NCI-H510A (cell line): ENCODE measurements around the gene IQGAP2.

Source experiments
- DNase-seq: peaks from one replicate; lab custom pipeline; 2025; lab: John Stamatoyannopoulos, UW

IQGAP2 gene

DNA sequence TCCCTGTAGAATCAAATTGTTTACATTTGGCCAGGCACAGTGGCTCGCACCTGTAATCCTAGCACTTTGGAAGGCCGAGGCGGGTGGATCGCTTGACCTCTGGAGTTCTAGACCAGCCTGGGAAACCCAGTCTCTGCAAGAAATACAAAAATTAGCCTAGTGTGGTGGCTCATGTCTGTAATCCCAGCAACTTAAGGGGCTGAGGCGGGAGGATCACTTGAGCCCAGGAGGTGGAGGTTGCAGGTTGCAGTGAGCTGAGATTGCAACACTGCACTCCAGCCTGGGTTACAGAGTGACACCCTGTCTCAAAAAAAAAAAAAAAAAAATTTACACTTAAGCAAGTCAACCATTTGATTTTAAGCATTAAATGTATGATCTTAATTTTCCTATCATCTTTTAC, 17.5 kb upstream of the IQGAP2 start:
- no peak for DNase-seq

DNA sequence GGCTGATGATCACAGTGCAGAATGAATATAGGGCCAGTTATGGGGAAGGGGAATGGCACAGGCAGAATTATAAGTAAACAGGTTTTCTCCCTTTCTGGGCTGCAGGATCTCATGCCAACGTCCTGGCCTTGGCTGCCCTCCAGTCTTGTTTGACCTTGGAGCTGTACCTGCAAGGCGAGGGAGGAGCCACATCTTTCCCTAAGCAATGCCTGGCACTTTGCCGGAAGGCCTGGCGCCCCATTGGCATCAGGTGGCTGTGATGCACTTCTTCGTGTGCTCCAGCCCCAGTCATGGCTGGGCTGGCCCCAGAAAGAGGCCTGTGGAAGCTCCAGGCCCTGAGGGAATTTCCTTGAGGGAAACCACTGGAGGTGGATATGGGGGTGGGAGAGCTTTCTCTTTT, 16.7 kb upstream of the IQGAP2 start:
- no peak for DNase-seq

DNA sequence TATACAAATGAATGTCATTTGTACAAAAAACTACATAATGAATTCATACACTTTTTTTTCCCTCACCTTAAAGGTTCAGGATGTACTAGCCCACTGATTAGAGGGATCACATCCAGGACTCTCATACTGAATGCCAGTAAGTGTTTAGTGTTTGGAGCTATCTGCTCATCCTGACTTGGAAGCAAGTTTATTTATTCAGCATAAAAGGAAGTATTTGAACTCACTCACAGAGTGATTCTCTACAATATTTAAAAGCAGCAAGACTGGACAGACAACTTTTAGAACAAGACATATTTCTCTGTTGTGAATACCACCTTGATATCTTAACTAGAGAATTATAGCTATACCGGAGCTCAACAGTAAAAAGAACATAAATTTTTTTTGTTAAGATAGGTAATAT, 14.8 kb upstream of the IQGAP2 start:
- DNase-seq, result no peak

DNA sequence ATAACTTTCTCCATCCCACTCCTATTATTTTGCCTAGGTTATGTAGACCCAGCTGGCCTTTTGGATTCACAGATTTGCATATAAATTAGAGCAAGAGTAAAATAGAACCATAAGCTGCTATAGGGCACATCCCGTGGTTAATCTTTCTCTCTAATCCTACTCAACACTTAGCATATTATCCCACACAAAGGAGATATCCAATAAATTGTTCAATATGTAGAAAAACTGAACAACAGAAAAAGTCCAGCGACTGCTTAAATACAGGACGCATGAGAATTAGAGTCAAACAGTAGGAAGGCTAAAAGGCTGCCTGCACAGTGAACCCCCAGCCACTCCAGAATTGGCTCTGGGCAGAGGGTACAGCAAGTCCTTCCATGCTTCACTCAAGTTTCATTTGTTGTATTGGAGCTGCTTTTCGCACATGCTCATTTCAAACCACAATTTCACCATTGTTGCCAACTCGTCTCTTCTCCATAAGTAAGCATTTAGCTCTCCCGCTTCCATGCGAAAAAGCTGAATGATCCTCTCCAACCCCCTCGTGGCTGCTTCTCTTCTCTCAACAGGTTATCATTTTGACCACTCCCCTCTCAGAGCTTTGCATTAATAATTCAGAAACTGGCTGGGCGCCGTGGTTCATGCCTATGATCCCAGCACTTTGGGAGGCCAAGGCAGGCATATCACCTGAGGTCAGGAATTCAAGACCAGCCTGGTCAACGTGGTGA, 14.1 kb upstream of the IQGAP2 start:
- DNase-seq, result no peak

DNA sequence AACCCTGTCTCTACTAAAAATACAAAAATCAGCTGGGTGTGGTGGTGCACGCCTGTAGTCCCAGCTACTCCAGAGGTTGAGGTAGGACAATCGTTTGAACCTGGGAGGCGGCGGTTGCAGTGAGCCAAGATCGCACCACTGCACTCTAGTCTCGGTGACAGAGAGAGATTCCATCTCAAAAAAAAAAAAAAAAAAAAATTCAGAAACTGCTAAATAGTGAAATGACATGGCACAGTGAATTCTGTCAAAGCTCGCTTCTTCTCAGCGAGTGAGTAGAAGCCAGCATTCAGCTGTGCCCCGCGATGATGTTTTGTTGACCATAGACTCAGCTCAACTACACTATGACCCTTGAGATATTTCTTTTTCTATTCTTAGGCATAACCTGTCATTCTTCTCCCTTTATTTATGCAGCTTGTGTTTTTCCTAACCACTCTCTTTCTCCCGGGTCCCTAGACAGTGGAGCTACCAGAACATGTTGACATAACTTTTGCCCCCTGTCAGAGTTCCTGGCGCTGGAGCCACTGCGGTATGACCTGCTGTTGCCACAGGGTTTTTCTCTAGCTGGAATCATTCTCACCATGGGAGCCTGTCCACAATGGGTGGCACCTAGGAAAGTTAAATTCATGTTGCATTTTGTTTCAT, 13.5 kb upstream of the IQGAP2 start:
- DNase-seq, result no peak

DNA sequence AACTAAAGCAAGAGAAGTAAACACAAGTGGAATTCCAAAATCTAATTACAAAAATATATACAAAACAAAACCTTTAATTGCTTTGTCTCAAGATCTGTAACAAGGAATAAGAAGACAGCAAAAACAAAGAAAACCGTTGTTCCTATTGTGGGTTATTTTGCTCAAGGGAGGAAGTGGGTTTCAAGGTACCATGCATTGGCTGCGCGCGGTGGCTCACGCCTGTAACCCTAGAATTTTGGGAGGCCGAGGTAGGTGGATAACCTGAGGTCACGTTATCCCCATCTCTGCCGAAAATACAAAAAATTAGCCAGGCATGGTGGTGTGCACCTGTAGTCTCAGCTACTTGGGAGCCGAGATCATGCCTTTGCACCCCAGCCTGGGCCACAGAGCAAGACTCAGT, 12.1 kb upstream of the IQGAP2 start:
- no peak for DNase-seq

DNA sequence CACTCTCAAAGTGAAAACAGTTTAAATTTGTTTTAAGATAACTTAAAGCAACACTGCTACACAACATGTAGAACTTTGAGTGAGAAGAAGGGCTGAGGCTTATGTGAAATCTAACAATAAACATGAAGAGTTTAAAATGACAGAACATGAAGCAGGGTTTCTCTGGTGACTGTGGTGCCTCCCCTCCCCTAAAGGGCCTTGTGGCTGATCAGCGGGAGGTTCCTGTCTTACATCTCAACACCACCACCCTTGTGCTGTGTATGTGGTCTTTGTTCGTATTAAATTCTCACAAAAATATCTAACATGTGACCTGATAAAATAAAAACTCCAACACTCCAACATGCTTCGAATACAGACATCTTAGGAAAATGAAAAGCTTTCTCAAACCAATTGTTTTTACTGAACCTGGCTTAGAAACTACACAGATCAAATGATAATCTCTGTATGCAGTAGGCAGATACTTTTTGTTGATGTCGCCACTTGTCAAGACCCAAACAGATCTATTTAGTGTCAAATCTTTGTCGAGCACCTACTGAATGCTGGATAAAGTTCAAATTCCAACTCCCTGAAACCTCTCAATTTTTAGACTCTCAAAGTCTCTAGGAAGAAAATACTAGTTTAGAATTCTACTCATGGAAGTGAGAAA, 9.9 kb upstream of the IQGAP2 start:
- no peak for DNase-seq

DNA sequence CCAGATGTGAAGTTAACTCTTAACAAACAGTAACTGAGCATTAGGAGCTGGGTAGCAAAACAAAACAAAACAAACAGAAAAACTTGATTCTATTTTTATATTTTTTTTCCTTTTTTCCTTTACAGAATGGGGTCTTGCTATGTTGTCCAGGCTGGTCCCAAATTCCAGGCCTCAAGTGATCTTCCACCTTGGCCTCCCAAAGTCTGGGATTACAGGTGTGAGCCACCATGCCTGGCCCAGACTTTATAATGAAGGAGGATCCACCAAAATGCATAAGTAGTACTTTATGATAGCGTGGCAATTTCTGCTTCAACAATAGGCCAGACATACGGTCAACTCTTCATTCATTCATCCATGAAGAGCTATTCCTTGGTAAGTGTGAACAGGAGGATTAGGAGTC, 5.9 kb upstream of the IQGAP2 start:
- DNase-seq, result no peak

DNA sequence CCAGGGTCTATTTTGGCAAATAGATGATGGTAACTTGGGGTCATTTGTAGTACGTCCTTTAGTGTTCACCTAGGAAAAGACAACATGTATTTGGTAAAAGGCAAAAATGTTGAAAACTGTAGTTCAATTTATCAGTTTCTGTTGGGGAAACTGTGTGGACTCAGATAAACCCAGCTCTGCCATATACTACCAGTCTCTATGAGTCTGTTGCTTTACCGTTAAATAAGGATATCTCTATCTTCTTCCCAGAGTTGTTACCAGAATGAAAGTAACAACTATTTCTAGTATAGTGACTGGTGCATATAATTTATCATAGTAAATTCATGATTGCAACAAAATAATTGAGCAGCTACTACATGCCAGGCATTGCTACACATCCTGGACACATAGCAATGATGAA, 3.8 kb upstream of the IQGAP2 start:
- no peak for DNase-seq

DNA sequence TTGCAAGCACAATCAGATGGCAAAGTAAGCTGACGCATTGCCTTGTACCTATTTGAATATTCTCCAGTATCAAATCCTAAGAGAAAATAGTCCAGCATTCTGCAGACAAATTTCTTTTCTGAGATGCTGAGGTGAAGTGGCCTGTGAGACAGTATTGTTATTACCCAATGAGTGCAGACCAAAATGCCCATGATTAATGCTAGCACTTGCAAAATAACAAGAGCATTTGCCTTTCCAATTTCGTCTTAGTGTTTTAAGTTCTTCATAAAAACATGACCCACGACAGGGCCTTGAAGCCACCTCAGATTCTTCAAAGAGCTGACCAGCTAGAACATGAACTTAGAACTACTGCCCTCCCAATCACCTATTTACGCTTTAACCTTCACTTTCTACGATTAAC, 2.6 kb upstream of the IQGAP2 start:
- no peak for DNase-seq

DNA sequence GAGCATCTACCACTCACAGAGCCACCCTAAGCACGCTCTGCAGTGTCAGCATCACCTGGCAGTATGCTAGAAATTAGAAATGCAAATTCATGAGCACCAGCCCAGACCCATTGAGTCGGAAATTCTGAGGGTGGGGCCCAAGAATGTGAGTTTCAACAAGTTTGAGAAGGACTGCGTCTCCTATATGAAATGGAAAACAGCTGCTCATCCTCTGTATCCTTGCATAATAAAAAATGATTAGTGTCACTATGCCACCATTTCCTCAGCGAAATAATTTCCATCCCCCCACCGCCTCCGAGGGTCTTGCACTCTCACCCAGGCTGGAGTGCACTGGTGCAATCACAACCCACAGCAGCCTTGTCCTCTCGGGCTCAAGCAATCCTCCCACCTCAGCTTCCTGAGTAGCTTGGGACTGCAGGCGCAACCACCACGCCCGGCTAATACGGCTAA, 1.3 kb upstream of the IQGAP2 start:
- DNase-seq, result no peak

DNA sequence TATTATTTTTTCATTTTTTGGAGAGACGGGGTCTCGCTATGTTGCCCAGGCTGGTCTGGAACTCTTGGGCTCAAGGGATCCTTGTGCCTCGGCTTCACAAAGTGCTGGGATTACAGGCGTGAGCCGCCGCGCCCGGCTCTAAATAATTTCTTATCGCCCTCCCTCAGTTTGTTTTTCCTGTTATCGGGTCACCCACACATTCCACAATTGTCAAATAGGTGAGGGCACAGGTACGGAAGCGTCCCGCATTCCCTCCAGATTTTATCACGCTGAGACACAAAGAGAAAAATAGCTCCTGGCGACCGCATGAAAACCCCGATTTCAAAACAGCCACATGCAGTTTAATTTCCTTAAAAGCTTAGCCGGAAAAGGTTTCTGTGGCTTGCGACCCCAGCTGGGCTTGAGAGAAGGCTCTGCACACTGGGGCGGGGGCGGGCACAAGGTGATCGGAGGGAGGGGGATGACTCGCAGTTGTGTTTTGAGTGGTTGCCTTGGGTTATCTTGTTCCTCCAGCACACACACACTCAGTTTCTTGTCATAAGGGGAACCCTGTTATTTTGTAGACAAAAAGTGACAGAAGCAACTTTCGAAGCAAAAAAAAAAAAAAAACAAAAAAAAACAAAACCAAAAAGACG, 717 bp upstream of the IQGAP2 start:
- no peak for DNase-seq

DNA sequence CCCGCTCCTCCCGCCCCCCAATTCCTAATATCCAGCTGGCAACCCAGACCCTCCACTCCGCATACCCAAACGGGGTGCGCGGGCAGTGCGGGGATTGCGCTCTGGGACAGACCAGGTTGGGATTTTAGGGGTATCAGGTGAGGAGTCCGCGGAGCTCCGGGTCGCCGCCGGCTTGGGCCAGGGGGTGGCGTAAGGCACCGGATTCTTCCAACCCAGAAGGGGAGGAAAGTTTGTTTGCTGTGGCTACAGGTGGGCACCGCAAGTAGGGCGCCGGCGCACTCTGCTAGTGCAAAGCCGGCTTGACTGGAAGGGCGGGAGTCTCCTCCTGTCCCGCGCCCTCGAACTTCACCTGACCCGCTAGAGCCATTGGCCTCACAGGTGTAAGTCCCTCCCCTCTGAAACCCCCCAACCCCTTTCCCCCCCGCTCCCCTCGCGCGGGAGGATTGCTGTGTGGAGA, 709 bp downstream of the IQGAP2 start:
- DNase-seq, result no peak

DNA sequence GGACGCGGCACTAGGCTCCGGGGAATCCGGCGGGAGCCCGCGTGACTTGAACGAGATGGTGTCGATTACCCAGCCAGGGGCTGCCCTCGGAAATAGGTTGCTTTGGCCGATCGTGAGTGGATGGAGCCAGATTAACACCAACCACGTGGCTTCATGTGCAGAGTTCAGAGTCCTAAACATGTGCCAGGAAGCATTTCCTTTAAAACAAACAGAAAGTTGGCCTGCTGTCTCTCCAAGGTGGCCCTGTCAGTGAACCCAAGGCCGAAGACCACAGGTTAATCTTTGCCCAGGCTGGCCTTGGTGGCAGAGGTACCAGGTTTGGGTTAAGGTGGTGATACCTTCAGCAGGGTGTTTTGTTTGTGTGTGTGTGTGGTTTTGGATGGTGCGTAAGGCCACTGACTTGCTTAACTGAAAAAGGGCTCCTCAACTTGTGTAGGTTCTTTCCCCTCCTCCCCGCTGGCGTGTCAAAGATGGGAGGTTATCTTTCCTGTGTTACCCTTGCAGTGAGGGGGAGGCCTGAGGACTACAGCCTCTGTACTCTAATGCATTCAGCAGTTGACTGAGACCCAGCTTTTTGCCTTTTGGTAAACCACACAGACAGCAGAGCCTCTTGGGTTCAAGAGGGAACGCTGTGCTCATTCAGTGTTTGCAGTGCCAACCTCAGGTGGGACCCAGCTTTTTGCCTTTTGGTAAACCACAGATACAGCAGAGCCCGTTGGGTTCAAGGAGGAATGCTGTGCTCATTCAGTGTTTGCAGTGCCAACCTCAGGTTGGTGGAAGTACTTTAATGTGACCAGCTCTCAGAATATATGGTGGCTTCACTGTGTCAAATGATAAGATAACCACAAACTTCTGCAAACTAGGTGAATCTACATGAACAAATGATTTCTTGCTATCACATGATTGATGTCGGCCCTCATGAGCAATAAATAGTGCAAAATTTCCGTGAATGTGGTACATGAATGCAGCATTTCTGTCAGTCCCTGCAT, 1.4 kb downstream of the IQGAP2 start:
- DNase-seq, result no peak

DNA sequence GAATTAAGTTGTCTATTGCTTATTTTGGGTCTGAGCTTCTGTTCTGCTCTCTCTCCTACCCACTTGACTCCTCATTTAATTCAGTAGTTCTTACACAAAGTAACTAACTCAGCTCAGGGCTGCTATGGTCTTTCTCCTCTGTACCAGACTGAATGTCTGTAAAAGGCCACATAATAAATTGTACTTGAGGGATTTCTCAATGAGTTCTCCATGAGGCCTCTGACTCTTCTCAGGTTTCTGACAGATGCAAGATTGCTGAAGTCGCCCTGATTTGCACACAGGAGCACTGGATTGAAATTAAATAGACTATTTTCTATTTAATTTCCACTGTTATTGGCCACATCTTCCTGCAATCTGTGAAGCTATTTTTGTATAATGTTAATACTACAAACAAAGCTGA, 2.9 kb downstream of the IQGAP2 start:
- no peak for DNase-seq

DNA sequence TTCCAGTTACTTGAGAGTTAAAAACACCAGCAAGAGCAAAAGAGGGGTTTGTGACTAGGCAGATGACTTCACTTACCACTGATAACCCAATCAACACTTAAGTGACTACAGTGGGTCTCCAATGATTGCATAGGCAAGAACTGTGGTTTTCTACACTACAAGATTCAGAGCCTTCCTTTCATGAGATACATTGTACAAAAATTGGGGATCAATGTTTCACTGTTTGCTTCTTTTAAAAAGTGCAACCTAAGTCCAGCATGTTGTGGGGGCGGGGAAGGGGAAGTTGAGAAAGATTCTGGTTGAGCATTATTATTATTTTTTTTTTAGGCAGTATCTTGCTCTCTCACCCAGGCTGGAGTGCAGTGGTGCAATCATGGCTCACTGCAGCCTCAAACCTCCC, 3.6 kb downstream of the IQGAP2 start:
- DNase-seq, result no peak

DNA sequence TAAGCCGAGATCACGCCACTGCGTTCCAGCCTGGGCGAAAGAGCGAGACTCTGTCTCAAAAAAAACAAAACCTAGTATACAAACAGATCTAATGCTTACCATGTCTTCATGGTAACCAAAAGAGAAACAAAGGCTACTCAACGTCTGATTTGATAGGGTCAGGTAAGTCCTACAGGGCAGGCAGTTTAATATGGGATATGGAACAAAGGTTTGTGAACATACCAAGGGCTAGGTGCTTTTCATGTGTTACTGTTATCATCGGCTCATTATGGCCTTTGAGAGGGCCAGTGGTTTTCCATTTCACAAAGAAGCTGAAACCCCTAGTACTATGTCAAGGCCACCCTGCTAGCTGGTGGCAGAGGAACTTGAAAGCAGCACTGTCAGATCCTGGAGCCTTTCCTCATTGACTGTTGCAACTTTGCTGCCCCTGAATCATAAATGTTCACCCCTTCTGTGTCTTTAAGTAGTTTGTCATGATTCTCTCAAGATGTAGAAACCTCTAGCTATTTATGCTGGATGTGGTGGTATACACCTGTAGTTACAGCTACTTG, 5.1 kb downstream of the IQGAP2 start:
- DNase-seq, result no peak

DNA sequence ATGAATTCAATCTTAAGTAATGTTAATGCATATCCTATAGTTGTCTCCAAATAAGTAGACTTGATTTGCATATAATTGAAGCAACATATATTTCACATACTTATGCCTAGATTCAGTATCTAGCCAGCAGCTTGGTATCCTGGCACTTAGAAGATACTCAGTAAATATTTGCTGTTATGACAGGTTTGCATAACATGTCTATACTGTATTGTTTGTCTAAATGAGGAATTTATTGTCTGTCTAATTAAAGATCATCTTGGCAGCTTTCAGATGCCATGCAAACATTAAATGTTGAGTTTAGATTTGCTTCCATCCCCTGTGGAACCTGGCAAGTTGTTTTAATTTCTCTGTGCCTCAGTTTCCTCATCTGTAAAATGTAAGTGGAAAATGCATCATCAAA, 9.4 kb downstream of the IQGAP2 start:
- DNase-seq, result no peak

DNA sequence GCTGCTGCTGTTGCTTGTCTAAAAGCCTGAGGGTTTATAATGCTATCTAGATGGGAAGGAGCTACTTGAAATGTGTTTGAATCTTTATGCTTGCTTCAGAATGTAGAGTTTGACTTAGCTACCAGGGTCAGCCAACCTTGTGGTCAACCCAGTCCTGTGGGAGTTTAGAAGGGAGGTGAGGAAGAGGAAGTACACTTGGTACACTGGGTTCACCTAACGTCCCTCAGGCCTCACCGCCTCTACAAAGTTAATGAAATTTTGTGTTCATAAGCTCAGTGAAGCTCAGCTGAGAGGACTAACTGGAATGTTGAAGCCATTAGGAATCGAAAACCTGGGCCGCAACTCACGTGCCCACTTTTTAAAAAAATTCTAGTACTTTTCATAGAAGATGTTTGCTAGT, 10.7 kb downstream of the IQGAP2 start:
- DNase-seq, result no peak

DNA sequence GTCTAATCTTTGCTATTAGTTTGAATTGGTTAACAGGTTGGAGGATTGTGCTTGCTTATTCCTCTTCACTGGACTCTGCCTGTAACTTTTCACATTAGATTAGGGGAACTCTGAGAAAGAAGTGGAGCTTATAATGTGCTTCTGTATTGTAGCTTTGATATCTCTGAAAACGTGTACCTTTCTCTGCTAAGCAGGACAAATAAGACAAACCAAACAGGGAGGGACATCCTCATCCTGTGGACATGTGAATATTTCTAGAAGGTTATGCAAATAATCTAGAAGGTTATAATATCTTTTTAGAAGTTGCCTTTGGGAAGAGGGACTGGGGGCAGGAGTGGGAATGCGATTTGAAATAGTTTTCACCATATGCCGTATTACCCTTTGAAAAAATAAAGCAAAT, 11.7 kb downstream of the IQGAP2 start:
- no peak for DNase-seq

DNA sequence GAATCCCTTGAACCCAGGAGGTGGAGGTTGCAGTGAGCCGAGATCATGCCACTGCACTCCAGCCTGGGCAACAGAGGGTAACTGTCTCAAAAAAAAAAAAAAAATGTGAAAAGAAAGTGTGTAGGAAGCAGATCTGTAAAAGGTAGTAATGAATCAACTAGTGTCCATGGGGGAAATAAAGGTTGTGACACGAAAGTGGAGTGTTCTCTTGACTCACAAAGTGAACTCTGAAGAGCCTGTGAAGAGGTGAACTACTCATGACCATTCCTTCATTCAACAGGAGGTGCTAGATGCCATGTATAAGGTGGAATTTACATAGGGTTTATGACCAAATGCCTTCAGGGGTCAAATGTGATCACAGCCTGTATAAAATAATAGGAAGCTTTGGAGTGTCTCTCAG, 12.8 kb downstream of the IQGAP2 start:
- no peak for DNase-seq
